Neural crest cell (in vitro differentiated cells): ENCODE data around the gene ABCA2. TPM values are rescaled to one million over a fixed set of nuclear protein-coding genes. Genes with fewer than 3 reads are reported as not detected.

ENCODE experiments used
- DNase-seq: peaks from one replicate; pipeline ENCODE4 v3.0.0; 2021; ENCODE audit warnings: low read depth, mixed read lengths, low spot score
- H3K27ac Mint-ChIP-seq: one replicate; pipeline ENCODE4 v1.8.0; 2021; ENCODE audit warnings: mild to moderate bottlenecking, mixed read lengths; ENCODE audit not compliant: unreplicated experiment
- H3K27me3 Mint-ChIP-seq: 2 replicates; pipeline ENCODE4 v1.8.0; 2021; ENCODE audit warnings: low read depth, mild to moderate bottlenecking, mixed read lengths
- H3K36me3 Mint-ChIP-seq: 2 replicates; pipeline ENCODE4 v1.8.0; 2021; ENCODE audit warnings: low read depth, mild to moderate bottlenecking, mixed read lengths
- H3K4me1 Mint-ChIP-seq: 2 replicates; pipeline ENCODE4 v1.8.0; 2021; ENCODE audit warnings: mixed read lengths
- H3K4me3 Mint-ChIP-seq: one replicate; pipeline ENCODE4 v1.8.0; 2021; ENCODE audit warnings: mild to moderate bottlenecking, mixed read lengths
- H3K9me3 Mint-ChIP-seq: 2 replicates; pipeline ENCODE4 v1.8.0; 2021; ENCODE audit warnings: mixed read lengths
- CTCF ChIP-seq: fragments of 200-600 bp; sonication (generic); conservative IDR thresholded peaks from 2 replicates; pipeline ENCODE4 v1.5.0; 2021; ENCODE audit warnings: antibody characterized with exemption, mild to moderate bottlenecking
- total RNA-seq: library from RNA; stranded (reverse); gene quantifications from 2 replicates; pipeline ENCODE4 v1.2.1, GENCODE V29; 2021

The ABCA2 gene
- total RNA-seq, 1 donor from 2014 or later = 37.1 TPM

GRCh38 chr9:137039611-137040366 lies 11.8 kb upstream of the ABCA2 start:
- Mint-ChIP-seq H3K4me3 (no peak overlapping the region), H3K27ac (no peak overlapping the region), H3K27me3 (peaks cover 2% of the 10 kb centered on the region), H3K9me3 (no peaks in the 10 kb centered on the region), H3K4me1 (peaks cover 2% of the 10 kb centered on the region), H3K36me3 (no peaks in the 10 kb centered on the region)
- TF ChIP-seq CTCF = no peak
- no peak for DNase-seq

GRCh38 chr9:137038916-137039315 lies 10.9 kb upstream of the ABCA2 start:
- DNase-seq = no peak
- no peak for TF ChIP-seq CTCF
- H3K36me3 Mint-ChIP-seq = no peaks in the 10 kb centered on the region
- H3K27ac Mint-ChIP-seq = no peak overlapping the region
- no peaks in the 10 kb centered on the region for H3K4me1 Mint-ChIP-seq
- H3K9me3 Mint-ChIP-seq = no peaks in the 10 kb centered on the region
- no peaks in the 10 kb centered on the region for H3K27me3 Mint-ChIP-seq
- H3K4me3 Mint-ChIP-seq = no peak overlapping the region

GRCh38 chr9:137037483-137037882 lies 9.4 kb upstream of the ABCA2 start:
- no peak for DNase-seq
- no peaks in the 10 kb centered on the region for H3K4me1 Mint-ChIP-seq
- H3K36me3 Mint-ChIP-seq = no peaks in the 10 kb centered on the region
- no peak for TF ChIP-seq CTCF
- no peaks in the 10 kb centered on the region for H3K27me3 Mint-ChIP-seq
- no peaks in the 10 kb centered on the region for H3K9me3 Mint-ChIP-seq
- H3K27ac Mint-ChIP-seq = no peak overlapping the region
- H3K4me3 Mint-ChIP-seq = no peak overlapping the region

- Mint-ChIP-seq H3K4me3 (no peak overlapping the region), H3K27ac (no peak overlapping the region), H3K4me1 (no peaks in the 10 kb centered on the region), H3K27me3 (no peaks in the 10 kb centered on the region), H3K36me3 (no peaks in the 10 kb centered on the region), H3K9me3 (no peaks in the 10 kb centered on the region)
- no peak for TF ChIP-seq CTCF
- no peak for DNase-seq
Measured at GRCh38 chr9:137037035-137037434, 9.0 kb upstream of the ABCA2 start.

GRCh38 chr9:137035937-137036336 lies 7.9 kb upstream of the ABCA2 start:
- no peaks in the 10 kb centered on the region for H3K27me3 Mint-ChIP-seq
- H3K36me3 Mint-ChIP-seq = no peaks in the 10 kb centered on the region
- TF ChIP-seq CTCF = no peak
- no peaks in the 10 kb centered on the region for H3K9me3 Mint-ChIP-seq
- DNase-seq = no peak
- H3K27ac Mint-ChIP-seq = no peak overlapping the region
- H3K4me3 Mint-ChIP-seq = no peak overlapping the region
- no peaks in the 10 kb centered on the region for H3K4me1 Mint-ChIP-seq
